Testis (tissue), 3 donors: Measurements from ENCODE around the gene BRPF1. TPM values are rescaled to one million over a fixed set of nuclear protein-coding genes. Genes with fewer than 3 reads are reported as not detected.
A peak's percentile ranks its signal among the peaks of the same experiment; 100 is the strongest.

Experiments
- DNase-seq: peaks from one replicate; pipeline ENCODE4 v3.0.0-alpha.2; 2019
- H3K27ac ChIP-seq, 2 donors: fragments of 200-600 bp; sonication (generic); one replicate each; pipeline ENCODE4 v1.5.1; 2019
- H3K27me3 ChIP-seq: fragments of 200-600 bp; sonication (generic); one replicate; pipeline ENCODE4 v1.5.1; 2019
- H3K36me3 ChIP-seq: fragments of 200-600 bp; sonication (generic); one replicate; pipeline ENCODE4 v1.5.1; 2017; ENCODE audit warnings: low read depth; ENCODE audit errors: missing control alignments
- H3K4me1 ChIP-seq: fragments of 200-600 bp; sonication (generic); one replicate; pipeline ENCODE4 v1.5.1; 2019
- H3K4me3 ChIP-seq, 2 donors: fragments of 200-600 bp; sonication (generic); one replicate each; pipeline ENCODE4 v1.5.1; 2017 to 2019
- H3K9me3 ChIP-seq: fragments of 200-600 bp; sonication (generic); one replicate; pipeline ENCODE4 v1.5.1; 2017
- CTCF ChIP-seq, 3 experiments: fragments of 450-650 bp in 2 of 3; fragments of 200-600 bp in 1 of 3; sonication (generic) in 1 of 3; IDR thresholded peaks; one replicate each; pipeline ENCODE4 v1.5.1; 2016 to 2019; ENCODE audit warnings: antibody characterized with exemption in 3 of 3, mild to moderate bottlenecking in 2 of 3, moderate library complexity in 1 of 3
- POLR2A ChIP-seq: fragments of 450-650 bp; IDR thresholded peaks from one replicate; pipeline ENCODE4 v1.6.1; 2017; ENCODE audit warnings: antibody characterized with exemption, mild to moderate bottlenecking, moderate library complexity
- WGBS, 2 donors: methylation state at CpG; one replicate each; pipeline ENCODE4 v1.1.5; 2018; 5-methylcytosine and 5-hydroxymethylcytosine counted together
- intact Hi-C: fragments of 100-400 bp; cut with DNase I; formaldehyde crosslinking; loops from one replicate; pipeline ENCODE4 v1.15.1; 2023; ENCODE audit warnings: low total_unique reads
- polyA plus RNA-seq: library from polyadenylated mRNA; stranded (reverse); fragments of 350-450 nt; fragmentation: Illumina TruSeq; extraction: RNeasy Lipid Tissue Mini Kit (QIAGEN cat#74804); gene quantifications from one replicate; pipeline ENCODE4 v1.2.3, GENCODE V29; 2014; ENCODE audit warnings: low read depth, low replicate concordance; ENCODE audit not compliant: insufficient read depth
- total RNA-seq, 2 donors: library from RNA; depleted of rRNA; stranded (reverse); fragments of >200 nt; gene quantifications; one replicate each; pipeline ENCODE4 v1.2.3, GENCODE V29; 2016

Gene BRPF1
- total and polyA plus RNA-seq, 3 donors from 2014 or later, result 47.4 to 58.4 (median 55.1) TPM

- no peak for DNase-seq
- H3K9me3 ChIP-seq, result no peaks in the 10 kb centered on the region
- no peaks in the 10 kb centered on the region for H3K4me1 ChIP-seq
- H3K27ac ChIP-seq, result no peak overlapping the region
- H3K4me3 ChIP-seq, result no peak overlapping the region
- no peaks in the 10 kb centered on the region for H3K36me3 ChIP-seq
- 89 to 91% methylated on average over 13 of the region's 13 CpGs for WGBS, 2 donors
- TF ChIP-seq CTCF (IDR thresholded peaks at IDR 0.05) (no peak), POLR2A (no peak)
- intact Hi-C loops, result no loop called here
- H3K27me3 ChIP-seq, result no peaks in the 10 kb centered on the region
Observed at GRCh38 chr3:9786825-9787669, 55.5 kb downstream of the BRPF1 start.

- TF ChIP-seq CTCF (IDR thresholded peaks at IDR 0.05) (no peak), POLR2A (no peak)
- Histone ChIP-seq H3K4me3 (no peak overlapping the region), H3K27ac (no peak overlapping the region), H3K36me3 (no peaks in the 10 kb centered on the region), H3K9me3 (no peaks in the 10 kb centered on the region), H3K27me3 (no peaks in the 10 kb centered on the region), H3K4me1 (no peaks in the 10 kb centered on the region)
- 85 to 86% methylated on average over 6 of the region's 6 CpGs for WGBS, 2 donors
- DNase-seq, result no peak
- intact Hi-C loops, result no loop called here
Observed at GRCh38 chr3:9787714-9788113, 56.2 kb downstream of the BRPF1 start.

GRCh38 chr3:9791127-9791526 is 59.6 kb downstream of the BRPF1 start:
- intact Hi-C loops, result no loop called here
- no peak for DNase-seq

GRCh38 chr3:9791790-9792404 is 60.4 kb downstream of the BRPF1 start:
- no peaks in the 10 kb centered on the region for H3K36me3 ChIP-seq
- H3K9me3 ChIP-seq, result no peaks in the 10 kb centered on the region
- peaks cover 8% of the 10 kb centered on the region for H3K4me1 ChIP-seq
- WGBS, 2 donors, result 13 to 42% methylated on average over 5 to 14 of the region's 14 CpGs
- peak overlapping the region; percentile 82 to 96 for H3K4me3 ChIP-seq
- no peaks in the 10 kb centered on the region for H3K27me3 ChIP-seq
- peak overlapping the region; percentile 94 for H3K27ac ChIP-seq
- intact Hi-C loops, result no loop called here
- no peak for DNase-seq
- TF ChIP-seq CTCF (IDR thresholded peaks at IDR 0.05) (no peak), POLR2A (no peak)

More at GRCh38 chr3:9791127-9791526, 59.6 kb downstream of the BRPF1 start:
- no peaks in the 10 kb centered on the region for H3K27me3 ChIP-seq
- TF ChIP-seq POLR2A (no peak), CTCF (IDR thresholded peaks at IDR 0.05) (no peak)
- H3K4me3 ChIP-seq, result no peak overlapping the region
- H3K27ac ChIP-seq, result no peak overlapping the region
- WGBS, 2 donors, result 82 to 96% methylated on average over 2 to 11 of the region's 11 CpGs
- peaks cover 8% of the 10 kb centered on the region for H3K4me1 ChIP-seq
- H3K36me3 ChIP-seq, result no peaks in the 10 kb centered on the region
- H3K9me3 ChIP-seq, result no peaks in the 10 kb centered on the region
